ENCODE measurements around the gene EDC4. TPM values are rescaled to one million over a fixed set of nuclear protein-coding genes. Genes with fewer than 3 reads are reported as not detected.

EDC4 gene
- total and polyA plus RNA-seq, 2 experiments from 2014 or later = 39.6 to 98.5 TPM

- TF ChIP-seq ZNF462 (CRISPR knock-in tag; IDR thresholded peaks at IDR 0.05) = no peak
- TF ChIP-seq EZH2 (IDR thresholded peaks at IDR 0.05; ENCODE audit: low read depth, unreplicated experiment) = no peak
- no peak for TF ChIP-seq EZH2phosphoT487 (IDR thresholded peaks at IDR 0.05; ENCODE audit: unreplicated experiment)
Measured at GRCh38 chr16:67883146-67883871, 10.5 kb downstream of the EDC4 start (continued).

- Mint-ChIP-seq H3K27ac (no peak overlapping the region), H3K9me3 (no peaks in the 10 kb centered on the region; the same call in 2 of the 3 replicates), H3K4me1 (peaks cover 22% of the 10 kb centered on the region), H3K4me3 (no peak overlapping the region), H3K27me3 (ENCODE audit: insufficient read depth, low read depth, poor library complexity) (peaks cover 20% of the 10 kb centered on the region), H3K36me3 (ENCODE audit: low read depth) (peaks cover 41% of the 10 kb centered on the region)
- Histone ChIP-seq H2AFZ (no peak overlapping the region), H3K4me2 (no peak overlapping the region; the same call in 1 of the 2 replicates), H3K27ac (ENCODE audit: low read depth) (peak overlapping the region; percentile 88), H4K20me1 (replicated peaks; ENCODE audit: insufficient read depth) (no peaks in the 10 kb centered on the region; the same call in 1 of the 2 replicates), H3K36me3 (ENCODE audit: insufficient read depth) (peaks cover 7% of the 10 kb centered on the region; the same call in 1 of the 2 replicates), H3K27me3 (ENCODE audit: insufficient read depth) (no peaks in the 10 kb centered on the region), H3K4me1 (ENCODE audit: insufficient read depth) (peaks cover 26% of the 10 kb centered on the region), H3F3A (replicated peaks; ENCODE audit: low read depth) (peaks cover 26% of the 10 kb centered on the region; the same call in 1 of the 2 replicates), H3K9me2 (ENCODE audit: insufficient read depth) (no peaks in the 10 kb centered on the region), H3K4me3 (no peak overlapping the region), H3K79me2 (replicated peaks; ENCODE audit: insufficient read depth) (no peaks in the 10 kb centered on the region)
- ATAC-seq = peak; percentile 76
- TF ChIP-seq CTCF (conservative IDR thresholded peaks at IDR 0.05; ENCODE audit: low read depth in 2 of 2) = peak; percentile 83 to 90
- TF ChIP-seq ETS1 (IDR thresholded peaks at IDR 0.05) = no peak
- peak; percentile 90 for DNase-seq (ENCODE audit: low spot score)
Measured at GRCh38 chr16:67883872-67884261, 11.0 kb downstream of the EDC4 start.

Measured in GM23338 (cell line).